Measurements from ENCODE around the gene F2. TPM values are rescaled to one million over a fixed set of nuclear protein-coding genes. Genes with fewer than 3 reads are reported as not detected.

The F2 gene
- total RNA-seq, 6 donors from 2014 or later: 0.37 to 0.40 TPM; not detected in 4

DNA sequence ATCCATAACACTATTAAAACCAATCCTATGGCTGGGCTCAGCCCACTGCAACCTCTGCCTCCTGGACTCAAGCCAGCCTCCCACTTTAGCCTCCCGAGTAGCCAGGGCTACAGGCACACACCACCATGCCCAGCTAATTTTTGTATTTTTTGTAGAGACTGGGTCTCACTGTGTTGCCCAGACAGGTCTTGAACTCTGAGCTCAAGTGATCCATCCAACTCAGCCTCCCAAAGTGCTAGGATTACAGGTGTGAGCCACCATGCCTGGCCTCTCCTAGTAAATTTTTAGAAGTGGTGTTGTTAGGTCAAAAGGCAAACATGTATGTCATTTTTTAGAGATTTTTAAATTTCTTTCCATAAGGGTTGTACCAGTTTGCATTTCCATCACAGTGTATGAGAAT lies 14.2 kb downstream of the F2 start:
- Histone ChIP-seq H3K27ac (no peak overlapping the region), H3K36me3 (no peaks in the 10 kb centered on the region), H3K27me3 (no peaks in the 10 kb centered on the region), H3K4me1 (no peaks in the 10 kb centered on the region), H3K4me3 (no peak overlapping the region), H3K9me3 (no peaks in the 10 kb centered on the region)
- ATAC-seq (ENCODE audit: low FRiP score in 2 of 2) (no peak), DNase-seq (no peak)
- 86 to 93% methylated on average over 1 of the region's 1 CpG for WGBS, 2 donors
- TF ChIP-seq POLR2A (IDR thresholded peaks at IDR 0.05) (no peak), POLR2AphosphoS5 (IDR thresholded peaks at IDR 0.05) (no peak), EP300 (IDR thresholded peaks at IDR 0.05) (no peak)
- TF ChIP-seq, protein P1, sequence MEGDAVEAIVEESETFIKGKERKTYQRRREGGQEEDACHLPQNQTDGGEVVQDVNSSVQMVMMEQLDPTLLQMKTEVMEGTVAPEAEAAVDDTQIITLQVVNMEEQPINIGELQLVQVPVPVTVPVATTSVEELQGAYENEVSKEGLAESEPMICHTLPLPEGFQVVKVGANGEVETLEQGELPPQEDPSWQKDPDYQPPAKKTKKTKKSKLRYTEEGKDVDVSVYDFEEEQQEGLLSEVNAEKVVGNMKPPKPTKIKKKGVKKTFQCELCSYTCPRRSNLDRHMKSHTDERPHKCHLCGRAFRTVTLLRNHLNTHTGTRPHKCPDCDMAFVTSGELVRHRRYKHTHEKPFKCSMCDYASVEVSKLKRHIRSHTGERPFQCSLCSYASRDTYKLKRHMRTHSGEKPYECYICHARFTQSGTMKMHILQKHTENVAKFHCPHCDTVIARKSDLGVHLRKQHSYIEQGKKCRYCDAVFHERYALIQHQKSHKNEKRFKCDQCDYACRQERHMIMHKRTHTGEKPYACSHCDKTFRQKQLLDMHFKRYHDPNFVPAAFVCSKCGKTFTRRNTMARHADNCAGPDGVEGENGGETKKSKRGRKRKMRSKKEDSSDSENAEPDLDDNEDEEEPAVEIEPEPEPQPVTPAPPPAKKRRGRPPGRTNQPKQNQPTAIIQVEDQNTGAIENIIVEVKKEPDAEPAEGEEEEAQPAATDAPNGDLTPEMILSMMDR (IDR thresholded peaks at IDR 0.05): no peak

DNA sequence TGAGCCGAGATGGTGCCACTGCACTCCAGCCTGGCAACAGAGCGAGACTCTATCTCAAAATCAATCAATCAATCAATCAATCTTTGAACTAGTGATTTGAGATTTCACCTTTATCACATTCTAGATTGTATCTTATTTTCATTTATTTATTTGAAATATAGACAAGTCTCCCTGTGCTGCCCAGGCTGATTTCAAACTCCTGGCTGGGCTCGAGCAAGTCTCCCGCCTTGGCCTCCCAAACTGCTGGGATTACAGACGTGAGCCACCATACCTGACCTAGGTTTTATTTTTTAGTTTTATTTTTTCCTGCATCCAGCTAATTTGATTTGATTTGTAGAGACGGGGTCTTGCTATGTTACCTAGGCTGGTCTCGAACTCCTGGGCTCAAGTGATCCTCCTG lies 17.1 kb downstream of the F2 start:
- ATAC-seq (ENCODE audit: low FRiP score in 2 of 2) (no peak), DNase-seq (no peak)
- Histone ChIP-seq H3K36me3 (peaks cover 0 to 2% (median 0%) of the 10 kb centered on the region in 4 donors), H3K4me3 (no peak overlapping the region), H3K27ac (no peak overlapping the region), H3K9me3 (no peaks in the 10 kb centered on the region), H3K4me1 (no peaks in the 10 kb centered on the region), H3K27me3 (no peaks in the 10 kb centered on the region)
- TF ChIP-seq, protein P1 (IDR thresholded peaks at IDR 0.05): no peak
- no peak for TF ChIP-seq EP300 (IDR thresholded peaks at IDR 0.05)
- TF ChIP-seq POLR2AphosphoS5 (IDR thresholded peaks at IDR 0.05): no peak
- TF ChIP-seq POLR2A (IDR thresholded peaks at IDR 0.05): no peak
- WGBS, 2 donors: 93 to 94% methylated on average over 7 of the region's 7 CpGs

DNA sequence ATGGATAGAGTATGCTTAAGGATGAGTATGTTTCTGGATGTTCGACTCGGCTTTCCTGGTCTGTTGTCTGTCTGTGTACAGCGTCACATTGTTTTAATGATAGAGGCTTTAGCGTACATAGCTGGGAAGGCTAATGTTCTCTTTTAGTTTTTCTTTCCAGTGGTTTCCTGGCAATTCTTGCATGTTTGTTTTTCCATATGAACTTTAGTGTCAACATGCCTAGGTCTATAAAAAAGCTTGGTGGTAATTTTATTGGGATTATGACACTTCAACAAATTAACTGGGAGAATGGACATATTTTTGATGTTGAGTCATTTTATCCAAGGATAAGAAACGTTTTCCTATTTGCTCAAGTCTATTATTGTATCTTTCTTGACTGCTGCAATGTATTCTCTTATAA lies 17.6 kb downstream of the F2 start:
- ATAC-seq (ENCODE audit: low FRiP score in 2 of 2) (no peak), DNase-seq (no peak)
- no peaks in the 10 kb centered on the region for H3K9me3 ChIP-seq
- peaks cover 0 to 6% (median 1%) of the 10 kb centered on the region in 4 donors for H3K36me3 ChIP-seq
- no peak overlapping the region for H3K4me3 ChIP-seq
- TF ChIP-seq EP300 (IDR thresholded peaks at IDR 0.05): no peak
- TF ChIP-seq POLR2A (IDR thresholded peaks at IDR 0.05): no peak
- TF ChIP-seq, protein P1 (IDR thresholded peaks at IDR 0.05): no peak
- TF ChIP-seq POLR2AphosphoS5 (IDR thresholded peaks at IDR 0.05): no peak
- no peaks in the 10 kb centered on the region for H3K27me3 ChIP-seq
- H3K27ac ChIP-seq: no peak overlapping the region
- H3K4me1 ChIP-seq: no peaks in the 10 kb centered on the region
- 78 to 90% methylated on average over 5 of the region's 5 CpGs for WGBS, 2 donors

DNA sequence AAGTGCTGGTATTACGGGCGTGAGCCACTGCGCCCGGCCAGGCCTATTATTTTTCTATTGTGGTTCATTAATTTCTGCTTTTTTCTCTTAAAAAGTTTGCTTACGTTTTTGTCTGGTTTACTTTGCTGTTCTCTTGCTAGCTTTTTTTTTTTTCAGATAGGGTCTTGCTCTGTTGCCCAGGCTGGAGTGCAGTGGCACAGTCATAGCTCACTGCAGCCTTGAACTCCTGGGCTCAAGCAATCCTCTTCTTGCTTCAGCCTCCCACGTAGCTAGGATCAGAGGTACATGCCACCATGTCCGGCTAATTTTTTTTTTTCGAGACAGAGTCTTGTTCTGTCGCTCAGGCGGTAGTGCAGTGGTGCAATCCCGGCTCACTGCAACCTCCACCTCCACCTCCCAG lies 18.7 kb downstream of the F2 start:
- H3K9me3 ChIP-seq: no peaks in the 10 kb centered on the region
- H3K4me3 ChIP-seq: no peak overlapping the region
- WGBS, 2 donors: 92 to 97% methylated on average over 11 of the region's 11 CpGs
- TF ChIP-seq POLR2AphosphoS5 (IDR thresholded peaks at IDR 0.05): no peak
- TF ChIP-seq POLR2A (IDR thresholded peaks at IDR 0.05): no peak
- TF ChIP-seq, protein P1 (IDR thresholded peaks at IDR 0.05): no peak
- no peak for TF ChIP-seq EP300 (IDR thresholded peaks at IDR 0.05)
- no peak overlapping the region for H3K27ac ChIP-seq
- ATAC-seq (ENCODE audit: low FRiP score in 2 of 2) (no peak), DNase-seq (no peak)
- peaks cover 0 to 17% (median 11%) of the 10 kb centered on the region in 4 donors for H3K36me3 ChIP-seq
- H3K27me3 ChIP-seq: no peaks in the 10 kb centered on the region
- no peaks in the 10 kb centered on the region for H3K4me1 ChIP-seq

DNA sequence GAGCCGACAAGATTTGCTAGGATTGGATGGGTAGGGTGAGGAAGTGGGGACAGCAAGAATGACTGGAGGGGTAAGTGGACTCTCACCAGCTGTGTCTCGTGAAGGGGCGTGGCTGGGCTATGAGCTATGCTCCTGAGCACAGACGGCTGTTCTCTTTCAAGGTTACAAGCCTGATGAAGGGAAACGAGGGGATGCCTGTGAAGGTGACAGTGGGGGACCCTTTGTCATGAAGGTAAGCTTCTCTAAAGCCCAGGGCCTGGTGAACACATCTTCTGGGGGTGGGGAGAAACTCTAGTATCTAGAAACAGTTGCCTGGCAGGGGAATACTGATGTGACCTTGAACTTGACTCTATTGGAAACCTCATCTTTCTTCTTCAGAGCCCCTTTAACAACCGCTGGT lies 19.9 kb downstream of the F2 start:
- H3K27me3 ChIP-seq: no peaks in the 10 kb centered on the region
- TF ChIP-seq POLR2AphosphoS5 (IDR thresholded peaks at IDR 0.05) (no peak), POLR2A (IDR thresholded peaks at IDR 0.05) (no peak), EP300 (IDR thresholded peaks at IDR 0.05) (no peak)
- TF ChIP-seq, protein P1 (IDR thresholded peaks at IDR 0.05): no peak
- no peak overlapping the region for H3K27ac ChIP-seq
- no peaks in the 10 kb centered on the region for H3K4me1 ChIP-seq
- H3K4me3 ChIP-seq: no peak overlapping the region
- DNase-seq (no peak), ATAC-seq (ENCODE audit: low FRiP score in 2 of 2) (no peak)
- peaks cover 4 to 29% (median 20%) of the 10 kb centered on the region in 4 donors for H3K36me3 ChIP-seq
- 85 to 88% methylated on average over 6 of the region's 6 CpGs for WGBS, 2 donors
- no peaks in the 10 kb centered on the region for H3K9me3 ChIP-seq
